ENCODE measurements around the gene PIK3C2G.

GRCh38 chr12:18559242-18559641, 297.9 kb downstream of the PIK3C2G start:
- TF ChIP-seq, protein P1, sequence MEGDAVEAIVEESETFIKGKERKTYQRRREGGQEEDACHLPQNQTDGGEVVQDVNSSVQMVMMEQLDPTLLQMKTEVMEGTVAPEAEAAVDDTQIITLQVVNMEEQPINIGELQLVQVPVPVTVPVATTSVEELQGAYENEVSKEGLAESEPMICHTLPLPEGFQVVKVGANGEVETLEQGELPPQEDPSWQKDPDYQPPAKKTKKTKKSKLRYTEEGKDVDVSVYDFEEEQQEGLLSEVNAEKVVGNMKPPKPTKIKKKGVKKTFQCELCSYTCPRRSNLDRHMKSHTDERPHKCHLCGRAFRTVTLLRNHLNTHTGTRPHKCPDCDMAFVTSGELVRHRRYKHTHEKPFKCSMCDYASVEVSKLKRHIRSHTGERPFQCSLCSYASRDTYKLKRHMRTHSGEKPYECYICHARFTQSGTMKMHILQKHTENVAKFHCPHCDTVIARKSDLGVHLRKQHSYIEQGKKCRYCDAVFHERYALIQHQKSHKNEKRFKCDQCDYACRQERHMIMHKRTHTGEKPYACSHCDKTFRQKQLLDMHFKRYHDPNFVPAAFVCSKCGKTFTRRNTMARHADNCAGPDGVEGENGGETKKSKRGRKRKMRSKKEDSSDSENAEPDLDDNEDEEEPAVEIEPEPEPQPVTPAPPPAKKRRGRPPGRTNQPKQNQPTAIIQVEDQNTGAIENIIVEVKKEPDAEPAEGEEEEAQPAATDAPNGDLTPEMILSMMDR (conservative IDR thresholded peaks at IDR 0.05; ENCODE audit: low read length): no peak
- TF ChIP-seq EZH2phosphoT487 (IDR thresholded peaks at IDR 0.05; ENCODE audit: borderline replicate concordance, low read depth, low read length): no peak
